Measurements from ENCODE around the gene ALPK1.

DNA sequence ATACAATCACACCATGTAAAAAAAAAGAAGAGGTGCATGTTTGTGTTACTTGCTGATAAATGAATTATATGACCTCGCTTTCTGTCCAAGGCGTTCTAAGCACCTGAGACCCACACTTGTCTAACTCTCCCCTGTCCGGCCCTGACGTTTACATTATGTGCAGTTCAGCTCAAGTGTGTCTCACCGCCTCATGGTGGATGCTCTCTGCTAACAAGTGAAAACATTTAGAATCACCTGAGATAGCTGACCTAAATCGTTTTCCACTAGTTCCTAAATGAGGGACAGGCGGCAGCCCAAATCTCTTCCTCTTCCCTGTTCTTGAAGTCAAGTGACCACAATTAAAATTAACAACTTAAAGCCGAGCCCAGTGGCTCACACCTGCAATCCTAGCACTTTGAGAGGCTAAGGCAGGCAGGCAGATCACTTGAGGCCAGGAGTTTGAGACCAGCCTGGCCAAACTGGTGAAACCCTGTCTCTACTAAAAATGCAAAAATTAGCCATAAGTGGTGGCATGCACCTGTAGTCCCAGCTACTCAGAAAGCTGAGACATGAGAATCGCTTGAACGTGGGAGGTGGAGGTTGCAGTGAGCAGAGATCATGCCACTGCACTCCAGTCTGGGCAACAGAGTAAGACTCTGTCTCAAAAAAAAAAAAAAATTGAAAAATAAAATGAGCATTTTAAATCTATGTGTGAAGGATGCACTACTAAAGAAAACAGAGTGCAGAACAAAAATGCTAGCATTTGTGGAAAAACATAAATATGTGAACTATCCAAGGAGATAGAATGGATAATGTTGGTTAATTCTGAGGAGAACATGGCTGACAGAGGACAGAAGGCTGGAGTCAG is 7.5 kb upstream of the ALPK1 start:
- TF ChIP-seq, protein P1, sequence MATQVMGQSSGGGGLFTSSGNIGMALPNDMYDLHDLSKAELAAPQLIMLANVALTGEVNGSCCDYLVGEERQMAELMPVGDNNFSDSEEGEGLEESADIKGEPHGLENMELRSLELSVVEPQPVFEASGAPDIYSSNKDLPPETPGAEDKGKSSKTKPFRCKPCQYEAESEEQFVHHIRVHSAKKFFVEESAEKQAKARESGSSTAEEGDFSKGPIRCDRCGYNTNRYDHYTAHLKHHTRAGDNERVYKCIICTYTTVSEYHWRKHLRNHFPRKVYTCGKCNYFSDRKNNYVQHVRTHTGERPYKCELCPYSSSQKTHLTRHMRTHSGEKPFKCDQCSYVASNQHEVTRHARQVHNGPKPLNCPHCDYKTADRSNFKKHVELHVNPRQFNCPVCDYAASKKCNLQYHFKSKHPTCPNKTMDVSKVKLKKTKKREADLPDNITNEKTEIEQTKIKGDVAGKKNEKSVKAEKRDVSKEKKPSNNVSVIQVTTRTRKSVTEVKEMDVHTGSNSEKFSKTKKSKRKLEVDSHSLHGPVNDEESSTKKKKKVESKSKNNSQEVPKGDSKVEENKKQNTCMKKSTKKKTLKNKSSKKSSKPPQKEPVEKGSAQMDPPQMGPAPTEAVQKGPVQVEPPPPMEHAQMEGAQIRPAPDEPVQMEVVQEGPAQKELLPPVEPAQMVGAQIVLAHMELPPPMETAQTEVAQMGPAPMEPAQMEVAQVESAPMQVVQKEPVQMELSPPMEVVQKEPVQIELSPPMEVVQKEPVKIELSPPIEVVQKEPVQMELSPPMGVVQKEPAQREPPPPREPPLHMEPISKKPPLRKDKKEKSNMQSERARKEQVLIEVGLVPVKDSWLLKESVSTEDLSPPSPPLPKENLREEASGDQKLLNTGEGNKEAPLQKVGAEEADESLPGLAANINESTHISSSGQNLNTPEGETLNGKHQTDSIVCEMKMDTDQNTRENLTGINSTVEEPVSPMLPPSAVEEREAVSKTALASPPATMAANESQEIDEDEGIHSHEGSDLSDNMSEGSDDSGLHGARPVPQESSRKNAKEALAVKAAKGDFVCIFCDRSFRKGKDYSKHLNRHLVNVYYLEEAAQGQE (IDR thresholded peaks at IDR 0.05; ENCODE audit: low read depth): no peak
- no peak for TF ChIP-seq RAD21 (IDR thresholded peaks at IDR 0.05; ENCODE audit: low read depth)
- TF ChIP-seq TCF12 (IDR thresholded peaks at IDR 0.05; ENCODE audit: low read depth): no peak
- TF ChIP-seq TAF1 (IDR thresholded peaks at IDR 0.05; ENCODE audit: low read depth): no peak
- no peak for TF ChIP-seq CEBPB (IDR thresholded peaks at IDR 0.05)
- no peak for TF ChIP-seq CREB1 (IDR thresholded peaks at IDR 0.05; ENCODE audit: low read depth)
- TF ChIP-seq EP300 (IDR thresholded peaks at IDR 0.05; ENCODE audit: borderline replicate concordance): no peak
- TF ChIP-seq, protein P2, sequence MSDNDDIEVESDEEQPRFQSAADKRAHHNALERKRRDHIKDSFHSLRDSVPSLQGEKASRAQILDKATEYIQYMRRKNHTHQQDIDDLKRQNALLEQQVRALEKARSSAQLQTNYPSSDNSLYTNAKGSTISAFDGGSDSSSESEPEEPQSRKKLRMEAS (IDR thresholded peaks at IDR 0.05): no peak
- TF ChIP-seq USF1 (IDR thresholded peaks at IDR 0.05): no peak
- TF ChIP-seq YY1 (IDR thresholded peaks at IDR 0.05; ENCODE audit: low read depth): no peak
- TF ChIP-seq EGR1 (IDR thresholded peaks at IDR 0.05): no peak
- TF ChIP-seq FOXM1 (IDR thresholded peaks at IDR 0.05; ENCODE audit: borderline replicate concordance, low read depth): no peak

Data from Ishikawa (cell line).